H9 (cell line): Measurements from ENCODE around the gene CDC37. TPM values are rescaled to one million over a fixed set of nuclear protein-coding genes. Genes with fewer than 3 reads are reported as not detected.

ENCODE experiments used
- DNase-seq: peaks from one replicate; pipeline ENCODE4 v3.0.0-alpha.2; 2017
- H2AFZ ChIP-seq: one replicate; pipeline ENCODE4 v1.6.1; 2013; ENCODE audit warnings: mild to moderate bottlenecking, low read length, control low read depth, moderate library complexity
- H2AK5ac ChIP-seq: 2 replicates; pipeline ENCODE4 v1.6.1; 2013; ENCODE audit warnings: low read length, control low read depth, mixed read lengths; ENCODE audit not compliant: insufficient read length
- H2BK120ac ChIP-seq: one replicate; pipeline ENCODE4 v1.6.1; 2013; ENCODE audit warnings: low read depth, mild to moderate bottlenecking, low read length, control low read depth, inconsistent platforms; ENCODE audit not compliant: poor library complexity, severe bottlenecking
- H2BK12ac ChIP-seq: 2 replicates; pipeline ENCODE4 v1.6.1; 2013; ENCODE audit warnings: low read length, control low read depth, mixed read lengths, low read depth; ENCODE audit not compliant: insufficient read length
- H2BK15ac ChIP-seq: 2 replicates; pipeline ENCODE4 v1.6.1; 2013; ENCODE audit warnings: low read depth, low read length, control low read depth
- H2BK20ac ChIP-seq: one replicate; pipeline ENCODE4 v1.6.1; 2013; ENCODE audit warnings: low read depth, mild to moderate bottlenecking, low read length, control low read depth, inconsistent platforms; ENCODE audit not compliant: poor library complexity, severe bottlenecking
- H2BK5ac ChIP-seq: 2 replicates; pipeline ENCODE4 v1.6.1; 2013; ENCODE audit warnings: low read length, control low read depth, mixed read lengths; ENCODE audit not compliant: insufficient read length
- H3K14ac ChIP-seq: 2 replicates; pipeline ENCODE4 v1.6.1; 2013; ENCODE audit warnings: low read length, control low read depth; ENCODE audit not compliant: insufficient read depth
- H3K18ac ChIP-seq: 2 replicates; pipeline ENCODE4 v1.6.1; 2013; ENCODE audit warnings: low read depth, mild to moderate bottlenecking, mixed read lengths, low read length, control low read depth; ENCODE audit not compliant: insufficient read length
- H3K23ac ChIP-seq: 2 replicates; pipeline ENCODE4 v1.6.1; 2013; ENCODE audit warnings: low read length, control low read depth, mixed read lengths, low read depth; ENCODE audit not compliant: insufficient read length
- H3K23me2 ChIP-seq: 2 replicates; pipeline ENCODE4 v1.6.1; 2013; ENCODE audit warnings: low read depth, mild to moderate bottlenecking, mixed read lengths, low read length, control low read depth; ENCODE audit not compliant: insufficient read length, poor library complexity, severe bottlenecking
- H3K27ac ChIP-seq: 2 replicates; pipeline ENCODE4 v1.5.1; 2013; ENCODE audit warnings: low read length, control low read depth, mixed read lengths, low read depth; ENCODE audit not compliant: insufficient read length
- H3K27me3 ChIP-seq: 2 replicates; pipeline ENCODE4 v1.6.1; 2013; ENCODE audit warnings: low read length, control low read depth, inconsistent platforms; ENCODE audit not compliant: insufficient read depth
- H3K4ac ChIP-seq: 2 replicates; pipeline ENCODE4 v1.6.1; 2013; ENCODE audit warnings: low read depth, mild to moderate bottlenecking, control low read depth, inconsistent platforms, low read length, moderate library complexity
- H3K4me1 ChIP-seq: 2 replicates; pipeline ENCODE4 v1.6.1; 2013; ENCODE audit warnings: low read length, control low read depth, inconsistent platforms; ENCODE audit not compliant: insufficient read depth
- H3K4me2 ChIP-seq: 2 replicates; pipeline ENCODE4 v1.6.1; 2013; ENCODE audit warnings: low read length, control low read depth, mixed read lengths; ENCODE audit not compliant: insufficient read length, insufficient read depth
- H3K56ac ChIP-seq: 2 replicates; pipeline ENCODE4 v1.6.1; 2013; ENCODE audit warnings: low read depth, mild to moderate bottlenecking, mixed read lengths, low read length, control low read depth; ENCODE audit not compliant: insufficient read length
- H3K79me1 ChIP-seq: 2 replicates; pipeline ENCODE4 v1.6.1; 2013; ENCODE audit warnings: low read depth, mild to moderate bottlenecking, moderate library complexity, low read length, control low read depth, inconsistent platforms; ENCODE audit not compliant: insufficient read depth, poor library complexity, severe bottlenecking
- H3K79me2 ChIP-seq: 2 replicates; pipeline ENCODE4 v1.6.1; 2013; ENCODE audit warnings: low read length, control low read depth, inconsistent platforms; ENCODE audit not compliant: insufficient read depth
- H3K9ac ChIP-seq: 2 replicates; pipeline ENCODE4 v1.6.1; 2013; ENCODE audit warnings: low read length, control low read depth, mixed read lengths; ENCODE audit not compliant: insufficient read length; ENCODE audit errors: extremely low read depth
- H3K9me3 ChIP-seq: one replicate; pipeline ENCODE4 v1.6.1; 2013; ENCODE audit warnings: low read depth, low read length, inconsistent platforms; ENCODE audit not compliant: control insufficient read depth
- H3T11ph ChIP-seq: one replicate; pipeline ENCODE4 v1.6.1; 2013; ENCODE audit warnings: mild to moderate bottlenecking, low read length, control low read depth, inconsistent platforms
- H4K20me1 ChIP-seq: one replicate; pipeline ENCODE4 v1.6.1; 2013; ENCODE audit not compliant: control insufficient read depth, insufficient read length, insufficient read depth
- H4K5ac ChIP-seq: 2 replicates; pipeline ENCODE4 v1.6.1; 2013; ENCODE audit warnings: low read depth, mild to moderate bottlenecking, mixed read lengths, low read length, control low read depth; ENCODE audit not compliant: insufficient read length
- H4K8ac ChIP-seq: replicated peaks from 2 replicates; pipeline ENCODE4 v1.6.1; 2013; ENCODE audit warnings: low read length, control low read depth, mixed read lengths, low read depth; ENCODE audit not compliant: insufficient read length
- H4K91ac ChIP-seq: 2 replicates; pipeline ENCODE4 v1.6.1; 2013; ENCODE audit warnings: low read depth, mild to moderate bottlenecking, moderate library complexity, mixed read lengths, low read length, control low read depth; ENCODE audit not compliant: insufficient read length
- H3K27ac Mint-ChIP-seq, 3 experiments: 2 replicates in 2 of 3; 3 replicates in 1 of 3; pipeline ENCODE4 v1.8.0; 2020 to 2021; ENCODE audit warnings: mixed read lengths in 3 of 3, mild to moderate bottlenecking in 1 of 3, moderate library complexity in 1 of 3
- H3K27me3 Mint-ChIP-seq: 2 replicates; pipeline ENCODE4 v1.8.0; 2021; ENCODE audit warnings: low read depth, mild to moderate bottlenecking, moderate library complexity, mixed read lengths
- H3K36me3 Mint-ChIP-seq, 3 experiments: 2 replicates in 2 of 3; 3 replicates in 1 of 3; pipeline ENCODE4 v1.8.0; 2020 to 2021; ENCODE audit warnings: low read depth in 3 of 3, mixed read lengths in 3 of 3; ENCODE audit not compliant: insufficient read depth in 1 of 3
- H3K4me1 Mint-ChIP-seq, 2 experiments: 2 replicates each; pipeline ENCODE4 v1.8.0; 2020; ENCODE audit warnings: mixed read lengths in 2 of 2
- H3K4me3 Mint-ChIP-seq, 2 experiments: 2 replicates in 1 of 2; 3 replicates in 1 of 2; pipeline ENCODE4 v1.8.0; 2020 to 2021; ENCODE audit warnings: mild to moderate bottlenecking in 2 of 2, mixed read lengths in 2 of 2, moderate library complexity in 1 of 2
- H3K9me3 Mint-ChIP-seq, 2 experiments: 2 replicates in 1 of 2; 3 replicates in 1 of 2; pipeline ENCODE4 v1.8.0; 2020; ENCODE audit warnings: mild to moderate bottlenecking in 2 of 2, mixed read lengths in 2 of 2, moderate library complexity in 1 of 2
- CTCF ChIP-seq: fragments of 200-600 bp; sonication (generic); conservative IDR thresholded peaks from 3 replicates; pipeline ENCODE4 v1.8.0; 2021; ENCODE audit warnings: antibody characterized with exemption, mild to moderate bottlenecking
- WGBS: extraction: QIAGEN DNeasy Blood & Tissue Kit; methylation state at CpG from one replicate; pipeline ENCODE4 v1.1.7; 2013; ENCODE audit warnings: missing lambda C conversion rate, low lambda C conversion rate, mixed read lengths; ENCODE audit not compliant: insufficient read length; ENCODE audit errors: extremely low coverage; 5-methylcytosine and 5-hydroxymethylcytosine counted together
- microRNA-seq: library from miRNA; unstranded; fragments of <30 nt; microRNA quantifications from one replicate; pipeline ENCODE4, GENCODE V29; 2020; ENCODE audit warnings: borderline microRNAs expressed
- total RNA-seq: library from RNA; stranded (reverse); gene quantifications from 2 replicates; pipeline ENCODE4 v1.2.1, GENCODE V29; 2021

CDC37 gene
- total RNA-seq, 1 experiment from 2014 or later = 155 TPM

- WGBS = no CpG with 5 or more reads among the region's 2 CpGs
Observed at GRCh38 chr19:10343495-10343894, 59.8 kb downstream of the CDC37 start.

More at GRCh38 chr19:10343495-10343894, 59.8 kb downstream of the CDC37 start:
- H2BK15ac ChIP-seq = no peak overlapping the region
- H3K9me3 Mint-ChIP-seq = no peaks in the 10 kb centered on the region
- H4K91ac ChIP-seq = no peak overlapping the region
- no peak overlapping the region for H2BK12ac ChIP-seq
- H2BK20ac ChIP-seq = no peak overlapping the region
- no peaks in the 10 kb centered on the region for H4K20me1 ChIP-seq
- H3K36me3 Mint-ChIP-seq = no peaks in the 10 kb centered on the region
- H3T11ph ChIP-seq = no peak overlapping the region
- H3K79me2 ChIP-seq = no peaks in the 10 kb centered on the region
- H3K4me3 Mint-ChIP-seq = no peak overlapping the region
- no peak overlapping the region for H3K18ac ChIP-seq
- no peak overlapping the region for H4K5ac ChIP-seq
- H3K9ac ChIP-seq = no peak overlapping the region
- H3K56ac ChIP-seq = no peak overlapping the region
- peaks cover 12 to 17% of the 10 kb centered on the region in 2 experiments for H3K4me1 Mint-ChIP-seq
- no peak overlapping the region for H3K23ac ChIP-seq
- H2AK5ac ChIP-seq = no peak overlapping the region
- no peak for DNase-seq
- H3K4ac ChIP-seq = no peak overlapping the region
- H3K23me2 ChIP-seq = no peaks in the 10 kb centered on the region
- H4K8ac ChIP-seq = no peak overlapping the region
- H3K79me1 ChIP-seq = no peaks in the 10 kb centered on the region
- no peak overlapping the region for H3K14ac ChIP-seq
- no peak overlapping the region for H2BK5ac ChIP-seq
- no peaks in the 10 kb centered on the region for H3K9me3 ChIP-seq
- no peak overlapping the region for H2BK120ac ChIP-seq
- H3K4me1 ChIP-seq = peaks cover 6% of the 10 kb centered on the region; the same call in 1 of the 2 replicates
- H3K27me3 Mint-ChIP-seq = no peaks in the 10 kb centered on the region
- no peak overlapping the region for H3K4me2 ChIP-seq
- no peak overlapping the region for H3K27ac Mint-ChIP-seq
- no peak overlapping the region for H3K27ac ChIP-seq
- no peak for TF ChIP-seq CTCF
- H3K27me3 ChIP-seq = no peaks in the 10 kb centered on the region
- H2AFZ ChIP-seq = no peak overlapping the region

Small RNA genes lying within 50 kb of the gene (microRNA-seq; reads per million reads assigned to microRNA genes)
- not detected for gene MIR1181

Other genes with a start within 250 kb of the CDC37 start
- gene DNMT1, start 208.6 kb downstream of the CDC37 start, total RNA-seq = 206 and 227 TPM in 2 replicates
- gene S1PR2, start 172.2 kb downstream of the CDC37 start, total RNA-seq = 11.5 and 12.8 TPM in 2 replicates
- 96.7 and 99.3 TPM in 2 replicates for gene MRPL4, start 151.3 kb downstream of the CDC37 start, total RNA-seq
- gene ICAM1, start 132.4 kb downstream of the CDC37 start, total RNA-seq = 2.1 and 2.3 TPM in 2 replicates
- gene ICAM4, start 116.6 kb downstream of the CDC37 start, total RNA-seq = 1.1 TPM in 2 replicates
- 1.4 and 1.6 TPM in 2 replicates for gene ICAM5, start 113.6 kb downstream of the CDC37 start, total RNA-seq
- gene ZGLP1, start 93.7 kb downstream of the CDC37 start, total RNA-seq = 6.9 and 7.0 TPM in 2 replicates
- gene FDX2, start 87.5 kb downstream of the CDC37 start, total RNA-seq = 26.8 and 27.7 TPM in 2 replicates
- 74.7 and 75.2 TPM in 2 replicates for gene RAVER1, start 70.0 kb downstream of the CDC37 start, total RNA-seq
- 28.3 and 29.6 TPM in 2 replicates for gene ICAM3, start 63.9 kb downstream of the CDC37 start, total RNA-seq
- gene TYK2, start 23.0 kb downstream of the CDC37 start, total RNA-seq = 50.1 and 61.4 TPM in 2 replicates
- gene PDE4A, start 17.0 kb upstream of the CDC37 start, total RNA-seq = 8.5 and 8.9 TPM in 2 replicates
- 88.7 and 101 TPM in 2 replicates for gene KEAP1, start 99.8 kb upstream of the CDC37 start, total RNA-seq
- gene S1PR5, start 113.9 kb upstream of the CDC37 start, total RNA-seq = 7.1 and 8.1 TPM in 2 replicates
- gene ATG4D, start 140.4 kb upstream of the CDC37 start, total RNA-seq = 55.2 and 55.8 TPM in 2 replicates
- 57.4 and 63.8 TPM in 2 replicates for gene KRI1, start 162.5 kb upstream of the CDC37 start, total RNA-seq
- 2.8 and 3.7 TPM in 2 replicates for gene CDKN2D, start 165.4 kb upstream of the CDC37 start, total RNA-seq
- gene AP1M2, start 183.8 kb upstream of the CDC37 start, total RNA-seq = 146 and 150 TPM in 2 replicates
- 111 and 121 TPM in 2 replicates for gene SLC44A2, start 222.0 kb upstream of the CDC37 start, total RNA-seq